NOMO-1 treated with DMSO at 0.1 percent for 48 hours (cell line): Measurements from ENCODE around the gene FCRL6.

Experiments used
- DNase-seq: peaks from one replicate; lab custom pipeline; 2025; ENCODE audit not compliant: unreplicated experiment; lab: John Stamatoyannopoulos, UW

Gene FCRL6

GRCh38 chr1:159862031-159862430 lies 59.9 kb downstream of the FCRL6 start:
- no peak for DNase-seq

- no peak for DNase-seq
Measured at GRCh38 chr1:159862557-159862956, 60.4 kb downstream of the FCRL6 start, which contains the start of gene VSIG8. Gene VSIG8 (minus strand): TSS chr1:159862657. CDS start chr1:159862521, 136 bp downstream.

GRCh38 chr1:159864262-159864661 lies 62.1 kb downstream of the FCRL6 start:
- no peak for DNase-seq
